HCEC 1CT (cell line): ENCODE data around the gene ITGA11.

Source experiments
- DNase-seq: peaks from one replicate; pipeline ENCODE4 v3.0.0-alpha.2; 2017

The ITGA11 gene

GRCh38 chr15:68444336-68444735 is 12.4 kb upstream of the ITGA11 start:
- DNase-seq = no peak

GRCh38 chr15:68442903-68443302 is 10.9 kb upstream of the ITGA11 start:
- no peak for DNase-seq

GRCh38 chr15:68442041-68442440 is 10.1 kb upstream of the ITGA11 start:
- DNase-seq = no peak

GRCh38 chr15:68441045-68441743 is 9.2 kb upstream of the ITGA11 start:
- peak; percentile 14 for DNase-seq

GRCh38 chr15:68440136-68440535 is 8.2 kb upstream of the ITGA11 start:
- no peak for DNase-seq

- DNase-seq = no peak
These were observed 7.5 kb upstream of the ITGA11 start for GRCh38 chr15:68439506-68439905.

GRCh38 chr15:68436680-68437079 is 4.7 kb upstream of the ITGA11 start:
- DNase-seq = no peak

- DNase-seq = no peak
These were observed 4.0 kb upstream of the ITGA11 start for GRCh38 chr15:68435966-68436365.

- DNase-seq = no peak
These were observed 2.1 kb upstream of the ITGA11 start for GRCh38 chr15:68434021-68434420.

- no peak for DNase-seq
These were observed 1.6 kb upstream of the ITGA11 start for GRCh38 chr15:68433551-68433950.

GRCh38 chr15:68432441-68433064 is 590 bp upstream of the ITGA11 start:
- no peak for DNase-seq

GRCh38 chr15:68431037-68431791 is 749 bp downstream of the ITGA11 start:
- DNase-seq = no peak

GRCh38 chr15:68430471-68431036 is 1.4 kb downstream of the ITGA11 start:
- DNase-seq = no peak

GRCh38 chr15:68429691-68430470 is 2.1 kb downstream of the ITGA11 start:
- DNase-seq = no peak

- no peak for DNase-seq
These were observed 3.5 kb downstream of the ITGA11 start for GRCh38 chr15:68428431-68428940.

GRCh38 chr15:68427963-68428362 is 4.0 kb downstream of the ITGA11 start:
- no peak for DNase-seq

- DNase-seq = no peak
These were observed 4.6 kb downstream of the ITGA11 start for GRCh38 chr15:68427366-68427765.

- no peak for DNase-seq
These were observed 5.8 kb downstream of the ITGA11 start for GRCh38 chr15:68426116-68426515.

GRCh38 chr15:68425428-68426060 is 6.4 kb downstream of the ITGA11 start:
- DNase-seq = no peak

GRCh38 chr15:68424754-68425390 is 7.1 kb downstream of the ITGA11 start:
- no peak for DNase-seq
